Stimulated activated CD8-positive, alpha-beta memory T cell treated with anti-CD3 and anti-CD28 coated beads, Interleukin-2, amount 100 ng/mL, for 48 hours (primary cell): ENCODE results near the gene MARK4.
"Not testable (repeated sequence)": the region's sequence is repeated elsewhere in the genome, so short reads cannot be mapped to it uniquely, and the experiment has no call there.

Source experiments
- DNase-seq, 2 donors: peaks; one replicate each; pipeline ENCODE4 v3.0.0-alpha.2; 2020; ENCODE audit warnings: low read depth in 2 of 2

Gene MARK4

DNA sequence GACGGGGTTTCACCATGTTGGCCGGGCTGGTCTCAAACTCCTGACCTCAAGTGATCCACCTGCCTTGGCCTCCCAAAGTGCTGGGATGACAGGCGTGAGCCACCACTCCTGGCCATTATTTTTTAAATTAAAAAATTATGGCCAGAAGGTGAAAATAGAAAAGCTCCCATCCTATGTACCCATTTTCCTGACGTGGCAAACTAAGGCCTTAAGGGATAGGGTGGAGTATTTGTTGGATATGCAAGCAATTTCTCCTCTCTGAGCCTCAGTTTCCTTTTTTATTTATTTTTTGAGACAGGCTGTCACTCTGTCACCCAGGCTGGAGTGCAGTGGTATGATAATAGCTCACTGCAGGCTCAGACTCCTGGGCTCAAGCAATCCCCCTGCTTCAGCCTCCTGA lies 83.8 kb downstream of the MARK4 start:
- not testable (repeated sequence) for DNase-seq

DNA sequence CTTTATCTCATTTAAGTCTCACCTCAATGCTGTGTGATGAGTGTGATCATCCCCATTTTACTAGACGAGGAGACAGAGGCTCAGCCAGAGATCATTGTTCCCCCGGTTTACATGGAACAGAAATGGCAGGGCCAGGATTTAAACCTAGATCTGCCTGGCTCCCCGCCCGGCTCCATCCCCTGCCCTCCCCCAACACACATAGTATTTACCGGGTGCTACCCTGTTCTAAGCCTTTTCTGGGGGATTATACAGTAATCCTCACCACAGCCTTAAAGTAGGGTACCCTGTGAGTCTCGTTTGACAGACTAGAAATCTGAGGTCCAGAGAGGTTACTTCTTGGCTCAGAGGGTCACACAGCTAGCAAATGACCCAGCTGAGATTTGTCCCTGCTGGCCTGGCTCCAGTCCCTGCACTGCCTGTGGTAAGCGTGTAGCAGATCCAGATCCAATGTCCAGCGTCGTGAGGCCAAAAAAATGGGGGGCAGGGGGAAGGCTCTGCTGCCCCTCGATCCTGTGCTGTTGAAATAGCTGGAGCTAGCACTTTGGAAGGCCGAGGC lies 85.7 kb downstream of the MARK4 start:
- no peak for DNase-seq

DNA sequence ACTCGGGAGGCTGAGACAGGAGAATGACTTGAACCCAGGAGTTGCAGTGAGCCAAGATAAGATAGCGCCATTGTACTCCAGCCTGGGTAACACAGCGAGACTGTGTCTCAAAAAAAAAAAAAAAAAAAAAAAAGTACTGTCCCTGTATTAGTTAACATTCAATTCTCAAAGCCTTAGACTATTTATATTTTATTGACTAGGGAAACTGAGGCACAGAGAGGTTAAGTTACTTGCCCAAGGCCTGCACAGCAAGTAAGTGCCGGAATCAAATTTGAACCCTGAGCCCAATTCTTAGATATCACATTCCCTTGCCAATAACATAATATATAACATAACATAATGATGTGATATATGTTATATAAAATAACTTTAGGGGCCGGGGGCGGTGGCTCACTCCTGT lies 88.6 kb downstream of the MARK4 start:
- no peak for DNase-seq

GRCh38 chr19:45340232-45340898 lies 89.3 kb downstream of the MARK4 start, which contains the start of gene KLC3:
KLC3 (plus strand) TSS chr19:45340750; CDS start chr19:45345542, 4,792 bp downstream.
- peak in 1 of 2 donors; percentile 20 for DNase-seq

DNA sequence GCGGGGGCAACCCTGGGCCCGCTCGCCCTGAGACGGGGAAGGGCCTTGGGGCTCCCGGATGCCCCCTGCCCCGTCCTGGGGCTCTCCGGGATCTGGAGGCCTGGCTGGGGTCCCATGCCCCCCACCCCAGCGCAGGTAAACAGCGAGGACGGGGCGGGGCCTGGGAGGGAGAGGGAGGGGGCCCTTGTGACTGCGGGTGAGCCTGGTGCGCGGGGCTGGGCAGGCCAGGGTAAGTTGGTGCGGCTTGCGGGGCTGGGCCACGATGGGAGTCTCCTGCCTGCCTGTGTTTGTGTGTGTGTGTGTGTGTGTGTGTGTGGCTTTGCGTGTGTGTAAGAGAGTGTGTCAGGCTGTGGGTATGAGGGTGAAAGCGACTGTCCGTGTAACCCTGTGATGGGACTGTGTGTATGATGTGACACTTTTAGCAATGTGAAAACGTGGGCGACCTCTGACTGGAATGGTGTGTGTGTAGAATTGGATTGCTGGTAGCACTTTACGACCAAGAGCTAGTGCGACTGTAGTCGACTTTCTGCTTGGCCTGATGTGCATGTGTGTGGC lies 89.9 kb downstream of the MARK4 start:
- DNase-seq = no peak

DNA sequence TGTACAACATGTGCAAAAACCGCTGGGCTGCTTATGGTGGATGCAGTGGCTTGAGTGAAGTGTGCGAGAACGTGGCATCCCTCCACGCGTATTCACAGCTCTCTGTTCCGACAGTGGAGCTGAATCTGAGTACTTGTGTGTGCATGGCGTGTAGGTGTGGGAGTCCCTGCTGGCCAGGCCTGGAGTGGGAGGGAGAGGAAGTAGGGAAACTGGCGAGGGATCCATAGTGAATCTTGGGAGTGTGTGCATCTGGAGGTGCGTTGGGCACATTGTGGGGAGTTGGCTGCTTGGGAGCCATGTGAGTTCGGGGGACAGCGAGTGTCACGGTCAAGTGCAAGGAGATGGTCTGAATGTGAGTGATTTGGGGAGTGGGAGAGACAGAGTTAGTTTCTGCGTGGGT lies 91.8 kb downstream of the MARK4 start:
- DNase-seq = no peak

DNA sequence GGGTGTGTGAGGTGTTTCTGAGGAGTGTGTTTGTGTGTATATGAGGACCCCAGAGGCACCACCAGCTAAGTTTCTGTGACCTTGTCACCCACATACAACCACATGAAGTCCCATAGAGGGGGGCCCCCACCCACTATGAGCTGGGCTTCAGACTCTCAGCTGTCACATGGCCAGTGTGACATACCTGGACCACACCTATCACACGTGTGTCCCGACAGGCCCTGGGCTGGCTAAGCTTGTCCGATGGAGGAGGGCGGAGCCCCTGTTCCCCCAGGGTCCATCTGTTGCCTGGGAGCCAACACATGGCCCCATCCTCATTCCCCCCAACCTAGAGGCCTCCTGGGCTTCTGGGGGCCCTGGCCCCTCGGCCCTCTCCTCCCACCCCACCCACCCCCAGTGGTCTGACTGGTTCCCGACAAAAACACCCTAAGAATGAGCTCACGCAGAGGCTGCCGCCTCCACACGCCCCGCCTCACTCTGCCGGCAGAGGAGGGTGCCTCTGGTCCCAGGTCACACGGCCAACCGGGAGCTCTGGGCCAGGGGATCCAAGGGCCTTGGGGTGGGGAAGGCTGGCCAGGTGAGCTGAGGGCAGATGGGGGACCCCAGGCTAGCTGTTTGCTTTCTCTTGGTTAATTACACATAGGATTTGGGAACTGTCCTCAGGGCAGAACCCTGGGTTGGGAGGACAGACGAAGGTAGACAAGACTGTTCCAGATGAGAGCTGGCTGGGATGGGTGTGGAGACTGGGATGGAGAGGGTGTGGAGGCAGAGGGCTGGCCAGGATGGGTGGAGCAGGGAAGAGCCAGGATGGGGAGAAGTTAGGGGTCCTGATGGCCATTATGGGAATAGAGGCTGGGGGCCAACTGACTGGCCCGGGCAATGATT lies 93.8 kb downstream of the MARK4 start:
- DNase-seq = no peak

GRCh38 chr19:45345506-45345860 lies 94.4 kb downstream of the MARK4 start:
- DNase-seq = no peak

- no peak for DNase-seq
Measured at GRCh38 chr19:45346449-45346848, 95.4 kb downstream of the MARK4 start.

GRCh38 chr19:45347570-45348366 lies 96.7 kb downstream of the MARK4 start:
- DNase-seq = no peak

- no peak for DNase-seq
Measured at GRCh38 chr19:45348367-45349125, 97.5 kb downstream of the MARK4 start.

DNA sequence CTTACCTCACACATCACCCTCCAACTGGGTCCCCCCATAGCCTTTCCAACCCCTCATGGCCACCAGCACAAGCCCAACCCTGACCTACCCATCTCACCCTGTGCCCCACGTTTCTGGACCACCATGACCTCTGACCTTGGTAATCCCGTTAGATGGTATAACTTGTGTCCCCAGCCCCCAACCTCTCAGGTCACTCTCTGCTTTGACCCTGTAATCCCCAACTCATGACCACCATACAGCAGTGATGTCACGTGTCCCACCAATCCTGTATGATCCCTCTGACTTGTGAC lies 98.0 kb downstream of the MARK4 start:
- no peak for DNase-seq

GRCh38 chr19:45349430-45349941 lies 98.4 kb downstream of the MARK4 start:
- DNase-seq = no peak

GRCh38 chr19:45350477-45351058 lies 99.5 kb downstream of the MARK4 start:
- DNase-seq = no peak

DNA sequence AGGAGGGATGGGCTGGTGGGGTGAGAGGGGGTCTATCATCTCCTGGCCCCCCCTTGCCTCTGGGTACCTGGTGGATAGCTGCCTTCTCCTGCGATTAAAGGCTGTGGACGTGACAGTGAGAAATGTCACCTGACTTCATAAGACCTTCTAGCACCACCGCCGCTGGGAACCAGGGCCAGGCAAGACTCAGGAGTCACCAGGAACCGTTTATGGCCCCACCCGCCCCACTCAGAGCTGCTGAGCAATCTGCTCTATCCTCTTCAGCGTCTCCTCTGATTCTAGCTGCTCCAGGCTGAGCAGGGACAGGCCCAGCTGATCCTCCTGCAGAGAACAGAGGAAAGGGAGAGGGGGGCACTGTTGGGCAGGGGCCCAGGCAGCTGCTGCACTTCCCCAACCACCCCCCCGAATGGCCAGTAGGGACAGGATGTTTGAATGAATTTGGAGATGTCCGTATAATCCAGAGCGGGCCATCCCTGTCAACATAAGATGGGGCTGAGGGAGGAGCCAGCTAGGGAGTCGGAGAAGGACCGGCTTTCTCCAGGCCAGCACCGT lies 100.4 kb downstream of the MARK4 start:
- no peak for DNase-seq

GRCh38 chr19:45352062-45352461 lies 101.0 kb downstream of the MARK4 start:
- DNase-seq = no peak

- no peak for DNase-seq
Measured at GRCh38 chr19:45352471-45352870, 101.4 kb downstream of the MARK4 start.

GRCh38 chr19:45352914-45353796 lies 102.1 kb downstream of the MARK4 start:
- no peak for DNase-seq

GRCh38 chr19:45354241-45354842 lies 103.3 kb downstream of the MARK4 start:
- no peak for DNase-seq
